ENCODE results near the gene STEAP3.

The STEAP3 gene

GRCh38 chr2:119248311-119248710 is 24.7 kb downstream of the STEAP3 start:
- no peak for DNase-seq

DNA sequence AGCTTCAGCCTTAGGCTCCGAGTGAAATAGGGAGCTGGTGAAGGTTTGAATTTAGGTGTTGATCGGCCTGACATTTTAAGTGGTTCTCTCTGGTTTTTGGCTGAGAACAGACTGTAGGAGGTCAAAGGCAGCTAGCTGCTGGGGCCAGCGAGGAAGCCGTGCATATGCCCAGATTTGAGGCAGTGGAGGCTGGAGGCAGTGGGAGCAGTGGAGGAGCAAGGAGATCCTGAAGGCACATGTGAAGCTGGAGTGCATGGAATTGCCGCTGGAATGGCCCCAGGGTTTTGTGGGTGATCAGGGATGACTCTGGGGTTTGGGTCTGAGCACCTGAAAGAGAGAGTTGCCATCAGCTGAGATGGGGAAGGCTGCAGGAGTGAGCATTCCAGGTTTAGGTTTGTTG is 25.1 kb downstream of the STEAP3 start:
- no peak for DNase-seq

GRCh38 chr2:119249311-119249710 is 25.7 kb downstream of the STEAP3 start:
- DNase-seq, result no peak

- DNase-seq, result no peak
These were observed 26.5 kb downstream of the STEAP3 start for GRCh38 chr2:119249855-119250717.

DNA sequence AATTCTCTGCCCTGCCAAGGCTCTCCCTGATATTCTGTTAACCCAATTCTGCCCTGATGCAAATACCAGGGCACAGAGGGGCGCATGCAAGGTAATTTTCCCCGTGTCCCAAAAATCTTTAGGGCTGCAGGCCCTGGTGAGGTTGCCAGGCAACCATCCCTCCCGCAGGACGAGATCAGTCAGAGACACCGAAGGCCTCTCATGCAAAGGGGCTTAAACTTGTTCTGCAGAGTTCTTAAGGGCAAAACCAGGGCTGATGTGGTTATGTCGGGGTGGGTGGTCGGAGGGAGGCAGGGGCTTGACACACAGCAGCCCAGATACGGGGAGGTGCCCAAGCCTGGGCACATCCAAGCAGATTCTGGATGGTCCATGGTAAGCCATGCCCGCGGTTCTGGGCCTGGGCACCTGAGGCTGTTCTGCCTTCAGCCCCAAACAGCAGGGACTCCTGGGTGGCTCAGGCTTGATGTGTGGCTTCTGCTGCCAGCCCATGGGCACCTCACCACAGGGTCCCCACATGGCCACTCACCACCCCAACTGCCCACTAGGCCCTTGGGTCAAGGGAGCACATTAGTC is 27.2 kb downstream of the STEAP3 start:
- DNase-seq, result no peak

- DNase-seq, result no peak
These were observed 28.0 kb downstream of the STEAP3 start for GRCh38 chr2:119251652-119252051.

GRCh38 chr2:119252186-119253113 is 28.8 kb downstream of the STEAP3 start:
- no peak for DNase-seq

DNA sequence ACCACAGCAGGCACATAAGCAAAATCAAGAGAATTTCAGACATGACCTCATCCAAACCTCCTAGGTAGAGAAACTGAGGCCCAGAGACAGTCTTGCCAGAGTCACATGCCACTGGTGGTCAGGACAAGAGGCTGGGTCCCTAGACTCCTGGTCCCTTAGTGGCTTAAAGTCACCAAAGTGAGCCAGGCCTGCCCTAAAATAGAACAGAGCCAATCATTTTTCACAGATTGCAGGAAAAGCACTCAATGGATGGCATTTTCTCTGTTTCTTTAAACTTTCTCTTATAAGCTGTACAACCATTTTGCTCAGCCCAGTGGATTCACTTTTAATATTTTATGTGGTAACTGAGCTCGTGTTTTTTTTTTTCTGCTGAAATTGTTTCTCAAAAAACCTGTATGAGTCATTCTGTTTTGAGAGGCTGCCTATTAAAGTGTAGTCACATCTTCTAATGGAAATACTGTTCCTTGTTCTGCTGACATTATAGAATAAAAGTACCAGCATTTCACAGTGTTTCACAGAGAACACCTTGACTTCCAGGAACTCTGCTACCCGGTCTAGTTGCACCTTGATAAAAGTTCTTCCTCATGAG is 29.6 kb downstream of the STEAP3 start:
- DNase-seq, result no peak

- no peak for DNase-seq
These were observed 30.3 kb downstream of the STEAP3 start for GRCh38 chr2:119253760-119254600.

DNA sequence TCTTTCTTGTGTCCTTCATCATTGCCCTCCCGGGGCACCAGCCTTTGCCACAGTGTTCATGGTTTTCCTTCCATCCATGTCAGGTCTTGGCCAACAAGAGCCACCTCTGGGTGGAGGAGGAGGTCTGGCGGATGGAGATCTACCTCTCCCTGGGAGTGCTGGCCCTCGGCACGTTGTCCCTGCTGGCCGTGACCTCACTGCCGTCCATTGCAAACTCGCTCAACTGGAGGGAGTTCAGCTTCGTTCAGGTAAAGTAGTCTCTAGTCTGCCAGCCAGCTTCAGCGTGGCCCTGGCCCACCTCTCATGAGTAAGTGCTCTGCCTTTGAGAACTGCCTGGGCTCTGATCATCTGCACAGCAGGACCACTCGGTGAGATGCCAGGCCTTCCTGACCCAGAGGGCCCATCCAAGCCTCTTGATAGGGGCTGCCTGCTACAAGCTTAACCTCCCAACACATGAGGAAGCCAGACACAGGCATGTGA is 31.0 kb downstream of the STEAP3 start:
- DNase-seq, result no peak

DNA sequence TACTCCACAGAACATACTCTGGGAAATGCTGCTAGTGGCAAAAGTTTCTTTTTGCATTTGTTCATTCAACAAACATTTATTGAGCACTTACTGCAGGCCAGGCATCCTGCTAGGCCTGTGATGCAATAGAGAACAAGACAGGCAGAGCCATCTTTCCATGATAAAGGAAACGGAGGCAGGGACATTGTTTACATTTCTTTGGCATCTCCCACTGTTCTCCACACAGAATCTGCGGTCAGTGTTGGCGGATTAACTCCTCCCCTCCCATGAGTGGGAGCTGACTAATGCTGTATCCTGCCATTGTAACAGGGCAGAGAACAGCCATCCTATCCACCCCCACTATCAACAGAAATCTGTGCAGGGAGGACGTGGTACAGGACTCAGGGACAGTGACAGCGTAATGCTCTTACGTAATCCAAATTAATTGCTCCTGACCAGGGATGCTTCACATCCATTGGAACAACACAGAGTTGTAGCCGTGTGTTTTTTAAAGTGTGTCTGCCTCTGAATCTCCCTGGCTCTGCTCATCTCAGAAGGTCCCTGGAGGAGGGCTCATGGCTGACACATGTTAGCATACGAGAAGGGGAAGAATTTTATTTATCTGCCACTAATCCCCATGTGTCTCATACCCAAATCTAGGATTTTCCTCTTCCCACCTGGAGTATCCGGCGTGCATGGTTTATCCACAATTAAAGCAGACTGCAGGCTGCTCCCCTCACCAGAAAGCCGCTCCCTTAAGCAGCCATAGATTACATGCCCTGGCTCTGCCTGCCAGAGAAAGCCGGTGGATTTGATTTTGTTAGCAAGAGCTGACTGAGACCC is 32.3 kb downstream of the STEAP3 start:
- no peak for DNase-seq

DNA sequence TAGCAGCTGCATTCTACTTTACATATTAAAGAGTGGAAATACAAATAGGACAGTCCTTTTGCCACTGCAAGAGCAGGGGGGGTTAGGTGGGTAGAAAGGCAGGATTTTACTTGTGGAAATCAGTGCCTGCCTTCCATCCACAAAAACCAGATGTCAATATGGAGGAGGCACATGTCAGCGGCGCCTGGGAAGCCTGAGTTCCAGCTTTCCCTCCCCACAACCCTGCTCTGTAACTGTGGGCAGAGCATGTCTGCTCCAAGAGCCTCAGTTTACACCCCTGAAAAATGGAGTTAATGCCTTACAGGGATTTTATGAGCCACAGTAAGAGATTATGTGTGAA is 32.9 kb downstream of the STEAP3 start:
- no peak for DNase-seq

- DNase-seq, result no peak
These were observed 33.6 kb downstream of the STEAP3 start for GRCh38 chr2:119257198-119257597.

GRCh38 chr2:119259296-119259860 is 35.7 kb downstream of the STEAP3 start:
- no peak for DNase-seq

DNA sequence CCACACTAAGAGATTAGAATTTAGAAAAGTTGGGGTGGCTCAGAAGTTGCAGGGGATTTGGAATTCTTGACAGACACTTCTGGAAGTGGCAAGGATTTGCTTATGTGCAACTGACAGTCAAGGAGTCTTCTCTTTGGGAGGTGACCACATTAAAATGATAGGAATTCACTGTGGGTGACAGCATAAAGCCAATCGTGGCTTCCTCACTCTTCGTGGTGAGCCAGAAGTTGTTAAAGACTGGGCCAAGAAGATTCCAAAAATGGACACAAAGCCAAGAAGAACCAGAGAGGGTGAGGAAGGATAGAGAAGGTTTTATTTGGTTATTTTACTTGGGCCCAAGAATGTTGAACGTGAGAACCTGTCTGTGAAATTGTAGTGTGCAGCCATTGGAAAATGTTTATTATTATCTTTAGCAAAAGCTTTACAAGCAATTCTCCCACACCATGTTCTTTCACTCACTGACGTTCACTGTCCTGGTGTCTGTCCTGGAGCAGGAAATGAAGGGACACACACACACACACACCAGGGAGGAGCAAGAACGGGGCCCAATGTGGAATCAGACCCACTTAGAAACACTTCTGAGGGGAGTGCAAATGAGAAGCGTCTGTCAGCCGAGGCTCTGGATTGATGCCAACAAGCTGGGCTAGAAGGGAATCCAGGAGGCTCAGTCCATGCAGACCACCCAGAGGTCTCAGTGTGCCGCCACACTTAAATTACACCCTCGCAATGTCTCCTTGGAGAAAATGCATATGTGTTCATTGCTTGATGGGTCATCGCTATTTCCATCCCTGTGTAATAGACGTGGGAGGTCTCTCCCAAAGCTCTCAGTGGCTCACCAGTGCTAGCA is 37.2 kb downstream of the STEAP3 start:
- no peak for DNase-seq

DNA sequence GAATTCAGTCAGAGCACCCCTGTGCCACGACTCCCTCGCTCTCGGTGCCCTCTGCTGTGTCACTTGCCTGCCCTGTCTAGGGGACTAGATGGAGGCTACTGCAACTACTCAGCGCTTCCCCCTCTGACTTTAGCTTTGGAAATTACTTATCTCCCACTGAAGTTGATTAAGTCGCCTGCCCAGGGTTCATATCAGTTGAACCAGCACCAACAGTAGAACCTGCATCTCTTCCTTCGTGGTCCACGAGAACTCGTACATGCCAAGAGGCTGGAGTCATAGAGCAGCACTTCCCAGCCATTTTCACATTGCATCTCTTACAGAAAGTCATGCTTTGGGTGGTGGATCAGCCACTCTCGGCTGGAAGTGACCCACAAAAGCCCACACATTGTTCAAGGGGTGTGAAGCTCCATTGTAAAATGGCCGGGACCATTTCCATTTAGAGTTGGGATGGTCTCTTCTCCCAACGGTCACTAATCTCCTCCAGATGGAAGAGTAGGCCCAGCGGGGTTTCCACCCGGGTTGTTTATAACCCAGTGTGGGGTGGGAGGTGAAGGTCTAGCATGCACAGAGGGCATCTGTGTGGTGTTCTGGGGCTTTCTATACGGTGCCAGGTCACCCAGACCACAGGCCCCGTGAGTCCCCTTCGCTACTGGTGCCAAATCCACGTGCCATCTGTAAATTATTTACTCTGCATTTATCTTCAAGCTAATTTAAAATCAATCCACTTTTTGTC is 38.0 kb downstream of the STEAP3 start:
- DNase-seq, result no peak

DNA sequence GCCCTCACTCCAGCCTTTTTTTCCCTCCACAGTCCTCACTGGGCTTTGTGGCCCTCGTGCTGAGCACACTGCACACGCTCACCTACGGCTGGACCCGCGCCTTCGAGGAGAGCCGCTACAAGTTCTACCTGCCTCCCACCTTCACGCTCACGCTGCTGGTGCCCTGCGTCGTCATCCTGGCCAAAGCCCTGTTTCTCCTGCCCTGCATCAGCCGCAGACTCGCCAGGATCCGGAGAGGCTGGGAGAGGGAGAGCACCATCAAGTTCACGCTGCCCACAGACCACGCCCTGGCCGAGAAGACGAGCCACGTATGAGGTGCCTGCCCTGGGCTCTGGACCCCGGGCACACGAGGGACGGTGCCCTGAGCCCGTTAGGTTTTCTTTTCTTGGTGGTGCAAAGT is 39.4 kb downstream of the STEAP3 start:
- DNase-seq, result no peak

DNA sequence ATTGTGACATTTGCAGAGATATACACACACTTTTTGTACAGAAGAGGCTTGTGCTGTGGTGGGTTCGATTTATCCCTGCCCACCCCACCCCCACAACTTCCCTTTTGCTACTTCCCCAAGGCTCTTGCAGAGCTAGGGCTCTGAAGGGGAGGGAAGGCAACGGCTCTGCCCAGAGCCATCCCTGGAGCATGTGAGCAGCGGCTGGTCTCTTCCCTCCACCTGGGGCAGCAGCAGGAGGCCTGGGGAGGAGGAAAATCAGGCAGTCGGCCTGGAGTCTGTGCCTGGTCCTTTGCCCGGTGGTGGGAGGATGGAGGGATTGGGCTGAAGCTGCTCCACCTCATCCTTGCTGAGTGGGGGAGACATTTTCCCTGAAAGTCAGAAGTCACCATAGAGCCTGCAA is 40.0 kb downstream of the STEAP3 start:
- peak; percentile 82 to 89 for DNase-seq
